ENCODE data around the gene AQP7. TPM values are rescaled to one million over a fixed set of nuclear protein-coding genes. Genes with fewer than 3 reads are reported as not detected.

AQP7 gene
- total RNA-seq, 4 donors from 2014 or later = 2.1 to 10.7 (median 4.1) TPM

GRCh38 chr9:33378121-33378795 is 24.1 kb downstream of the AQP7 start:
- DNase-seq (peak in 1 of 2 donors; percentile 3), ATAC-seq (no peak)
- no peaks in the 10 kb centered on the region for H3K27me3 ChIP-seq
- in situ Hi-C loops (cut with MboI; ENCODE audit: low sequenced_read_pairs in 4 of 4) (loop anchor here in 1 of 4 donors (10.0 kb wide), 1 partner anchor 87 kb away; no protein-coding TSS in a partner anchor), intact Hi-C loops (cut with DNase I; ENCODE audit: low total_unique reads) (no loop called here)
- H3K36me3 ChIP-seq = no peaks in the 10 kb centered on the region
- H3K27ac ChIP-seq = no peak overlapping the region
- H3K9me3 ChIP-seq = no peaks in the 10 kb centered on the region
- peaks cover 17 to 33% of the 10 kb centered on the region in 2 donors for H3K4me1 ChIP-seq
- no peak for TF ChIP-seq CTCF (IDR thresholded peaks at IDR 0.05 in 4 of 5, conservative IDR thresholded peaks at IDR 0.05 in 1 of 5)
- no peak for TF ChIP-seq POLR2A (IDR thresholded peaks at IDR 0.05)
- no peak overlapping the region for H3K4me3 ChIP-seq

GRCh38 chr9:33377089-33377715 is 25.2 kb downstream of the AQP7 start:
- intact Hi-C loops (cut with DNase I; ENCODE audit: low total_unique reads) = no loop called here
- H3K9me3 ChIP-seq = no peaks in the 10 kb centered on the region
- peaks cover 17 to 33% of the 10 kb centered on the region in 2 donors for H3K4me1 ChIP-seq
- DNase-seq (peak in 1 of 2 donors; percentile 6), ATAC-seq (no peak)
- no peak overlapping the region for H3K4me3 ChIP-seq
- TF ChIP-seq CTCF (IDR thresholded peaks at IDR 0.05 in 4 of 5, conservative IDR thresholded peaks at IDR 0.05 in 1 of 5) (no peak), POLR2A (IDR thresholded peaks at IDR 0.05) (no peak)
- no peak overlapping the region for H3K27ac ChIP-seq
- no peaks in the 10 kb centered on the region for H3K36me3 ChIP-seq
- in situ Hi-C loops (cut with MboI; ENCODE audit: low sequenced_read_pairs in 4 of 4) = loop anchor here in 1 of 4 donors (10.0 kb wide), 1 partner anchor 88 kb away; no protein-coding TSS in a partner anchor
- no peaks in the 10 kb centered on the region for H3K27me3 ChIP-seq

GRCh38 chr9:33375841-33376321 is 26.5 kb downstream of the AQP7 start:
- peak overlapping the region; percentile 54 to 73 (median 64) for H3K27ac ChIP-seq
- H3K36me3 ChIP-seq = peaks cover 0 to 9% of the 10 kb centered on the region in 2 donors
- H3K4me1 ChIP-seq = peaks cover 17 to 30% of the 10 kb centered on the region in 2 donors
- H3K27me3 ChIP-seq = no peaks in the 10 kb centered on the region
- TF ChIP-seq CTCF (IDR thresholded peaks at IDR 0.05 in 4 of 5, conservative IDR thresholded peaks at IDR 0.05 in 1 of 5) = no peak
- TF ChIP-seq POLR2A (IDR thresholded peaks at IDR 0.05) = no peak
- H3K9me3 ChIP-seq = no peaks in the 10 kb centered on the region
- intact Hi-C loops (cut with DNase I; ENCODE audit: low total_unique reads) (loop anchor here (1.0 to 2.0 kb wide), 2 partner anchors 39 to 90 kb away; no protein-coding TSS in a partner anchor), in situ Hi-C loops (cut with MboI; ENCODE audit: low sequenced_read_pairs in 4 of 4) (loop anchor here in 1 of 4 donors (10.0 kb wide), 1 partner anchor 89 kb away; no protein-coding TSS in a partner anchor)
- H3K4me3 ChIP-seq = no peak overlapping the region
- ATAC-seq = peak in 1 of 2 donors; percentile 6
- peak in 1 of 2 donors; percentile 14 for DNase-seq

GRCh38 chr9:33375238-33375840 is 27.0 kb downstream of the AQP7 start:
- Histone ChIP-seq H3K27ac (peak overlapping the region; percentile 54 to 73 (median 64)), H3K36me3 (peaks cover 1 to 15% of the 10 kb centered on the region in 2 donors), H3K4me1 (peaks cover 17 to 28% of the 10 kb centered on the region in 2 donors), H3K4me3 (peak overlapping the region in 3 of 4 donors; percentile 12 to 26 (median 26)), H3K9me3 (no peaks in the 10 kb centered on the region), H3K27me3 (no peaks in the 10 kb centered on the region)
- in situ Hi-C loops (cut with MboI; ENCODE audit: low sequenced_read_pairs in 4 of 4) = loop anchor here in 1 of 4 donors (10.0 kb wide), 1 partner anchor 89 kb away; no protein-coding TSS in a partner anchor
- TF ChIP-seq POLR2A (IDR thresholded peaks at IDR 0.05) (no peak), CTCF (IDR thresholded peaks at IDR 0.05 in 4 of 5, conservative IDR thresholded peaks at IDR 0.05 in 1 of 5) (no peak)
- ATAC-seq (peak; percentile 22 to 49), DNase-seq (peak in 1 of 2 donors; percentile 17)
- intact Hi-C loops (cut with DNase I; ENCODE audit: low total_unique reads) = loop anchor here (1.0 to 2.0 kb wide), 2 partner anchors 39 to 91 kb away; no protein-coding TSS in a partner anchor

Data from gastrocnemius medialis (tissue), 4 donors.